ENCODE data around the gene TENM3.

Gene TENM3

DNA sequence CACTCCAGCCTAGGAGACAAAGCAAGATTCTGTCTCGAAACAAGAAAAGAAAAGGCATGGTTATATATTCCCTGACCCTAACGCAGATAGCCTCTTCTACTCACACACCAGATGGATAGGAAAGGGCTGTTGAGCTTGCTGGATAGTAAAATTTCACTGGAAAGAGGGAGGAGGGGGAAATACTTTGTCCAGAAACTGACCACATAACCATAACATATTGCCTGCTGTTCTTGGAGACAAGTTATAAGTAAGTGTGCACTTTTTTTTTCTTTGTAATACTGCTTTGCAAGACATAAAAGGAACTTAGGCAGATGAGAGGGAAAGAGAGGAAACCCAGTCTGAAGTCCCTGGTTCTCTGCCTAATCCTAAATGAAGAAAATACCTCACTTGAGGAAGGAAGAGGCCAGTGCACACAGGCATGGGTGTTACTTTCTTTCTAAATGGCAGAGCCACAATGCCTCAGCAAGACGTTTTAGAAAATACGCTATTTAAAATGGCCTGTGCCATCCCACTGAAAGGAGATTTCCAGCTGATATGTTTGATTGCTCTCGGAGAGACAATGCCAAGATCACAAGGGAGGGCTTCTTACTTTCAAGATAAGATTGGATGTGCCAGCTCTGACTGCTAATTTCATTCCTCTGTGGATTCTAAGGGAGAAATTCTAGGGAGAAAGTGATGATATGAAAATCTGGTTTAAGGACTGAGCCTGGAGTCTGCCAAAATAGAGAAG, 533.3 kb downstream of the TENM3 start:
- H3K4me3 ChIP-seq (ENCODE audit: low read depth in 1 of 5, low read length in 5 of 5), result no peak overlapping the region
- H3K9ac ChIP-seq (ENCODE audit: low read length in 5 of 5), result no peak overlapping the region
- H3K4me1 ChIP-seq (ENCODE audit: control insufficient read depth in 5 of 5, insufficient read depth in 5 of 5, low read length in 5 of 5), result no peaks in the 10 kb centered on the region
- H3K9me3 ChIP-seq (ENCODE audit: control insufficient read depth in 5 of 5, low read length in 5 of 5), result no peaks in the 10 kb centered on the region
- H3K27ac ChIP-seq (ENCODE audit: low read depth, low read length), result no peak overlapping the region
- no peaks in the 10 kb centered on the region for H3K27me3 ChIP-seq (ENCODE audit: control insufficient read depth in 5 of 5, insufficient read depth in 4 of 5, low read length in 5 of 5)
- peaks cover 5 to 21% (median 10%) of the 10 kb centered on the region in 5 donors for H3K36me3 ChIP-seq (ENCODE audit: control insufficient read depth in 5 of 5, insufficient read depth in 5 of 5, low read length in 5 of 5)

GRCh38 chr4:182778222-182778982, 535.2 kb downstream of the TENM3 start:
- H3K27me3 ChIP-seq (ENCODE audit: control insufficient read depth in 5 of 5, insufficient read depth in 4 of 5, low read length in 5 of 5), result no peaks in the 10 kb centered on the region
- H3K27ac ChIP-seq (ENCODE audit: low read depth, low read length), result no peak overlapping the region
- no peak overlapping the region for H3K9ac ChIP-seq (ENCODE audit: low read length in 5 of 5)
- H3K4me1 ChIP-seq (ENCODE audit: control insufficient read depth in 5 of 5, insufficient read depth in 5 of 5, low read length in 5 of 5), result no peaks in the 10 kb centered on the region
- H3K4me3 ChIP-seq (ENCODE audit: low read depth in 1 of 5, low read length in 5 of 5), result no peak overlapping the region
- H3K9me3 ChIP-seq (ENCODE audit: control insufficient read depth in 5 of 5, low read length in 5 of 5), result no peaks in the 10 kb centered on the region
- peaks cover 5 to 17% (median 9%) of the 10 kb centered on the region in 5 donors for H3K36me3 ChIP-seq (ENCODE audit: control insufficient read depth in 5 of 5, insufficient read depth in 5 of 5, low read length in 5 of 5)

DNA sequence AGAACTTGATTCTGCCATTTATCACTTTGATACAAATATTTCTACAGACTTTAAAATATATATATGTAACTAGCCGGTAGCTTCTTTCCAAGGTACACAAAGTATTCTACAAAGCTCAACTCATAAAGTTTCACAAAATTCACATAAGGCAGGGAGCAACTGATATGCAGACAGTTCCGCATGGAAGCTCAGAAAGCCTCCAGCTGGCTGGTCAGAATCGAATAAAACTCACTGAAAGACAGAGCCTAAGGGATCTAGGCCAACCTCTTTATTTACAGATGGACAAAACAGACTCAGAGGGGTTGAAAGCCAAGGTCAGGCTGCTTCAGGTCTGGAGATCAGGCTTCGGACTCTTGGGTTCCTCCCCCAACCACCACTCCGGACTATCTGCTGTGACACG, 543.8 kb downstream of the TENM3 start:
- H3K9me3 ChIP-seq (ENCODE audit: control insufficient read depth in 5 of 5, low read length in 5 of 5), result no peaks in the 10 kb centered on the region
- peaks cover 4 to 20% (median 10%) of the 10 kb centered on the region in 5 donors for H3K36me3 ChIP-seq (ENCODE audit: control insufficient read depth in 5 of 5, insufficient read depth in 5 of 5, low read length in 5 of 5)
- H3K9ac ChIP-seq (ENCODE audit: low read length in 5 of 5), result no peak overlapping the region
- H3K27ac ChIP-seq (ENCODE audit: low read depth, low read length), result no peak overlapping the region
- no peaks in the 10 kb centered on the region for H3K4me1 ChIP-seq (ENCODE audit: control insufficient read depth in 5 of 5, insufficient read depth in 5 of 5, low read length in 5 of 5)
- no peak overlapping the region for H3K4me3 ChIP-seq (ENCODE audit: low read depth in 1 of 5, low read length in 5 of 5)
- H3K27me3 ChIP-seq (ENCODE audit: control insufficient read depth in 5 of 5, insufficient read depth in 4 of 5, low read length in 5 of 5), result no peaks in the 10 kb centered on the region

DNA sequence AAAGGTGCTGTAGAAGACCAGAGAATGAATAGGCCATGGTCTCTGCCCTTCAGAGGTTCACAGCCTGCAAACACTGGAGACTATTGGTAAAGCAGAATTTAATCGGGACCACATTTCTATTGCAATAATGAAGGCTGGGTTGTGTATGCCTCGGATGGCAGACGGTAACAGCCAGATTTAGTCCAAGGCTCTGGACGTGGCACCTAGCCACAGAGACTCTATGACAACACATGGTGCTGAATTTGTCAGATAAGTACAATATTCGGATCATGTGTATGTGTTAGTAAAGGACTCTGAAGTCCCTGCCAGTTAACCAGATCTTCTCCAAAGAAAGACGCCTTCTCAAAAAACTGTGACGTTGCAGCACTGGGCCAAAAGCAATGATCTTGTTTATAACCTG, 545.0 kb downstream of the TENM3 start:
- Histone ChIP-seq H3K27ac (ENCODE audit: low read depth, low read length) (no peak overlapping the region), H3K9ac (ENCODE audit: low read length in 5 of 5) (no peak overlapping the region), H3K4me3 (ENCODE audit: low read depth in 1 of 5, low read length in 5 of 5) (no peak overlapping the region), H3K36me3 (ENCODE audit: control insufficient read depth in 5 of 5, insufficient read depth in 5 of 5, low read length in 5 of 5) (peaks cover 4 to 32% (median 15%) of the 10 kb centered on the region in 5 donors), H3K4me1 (ENCODE audit: control insufficient read depth in 5 of 5, insufficient read depth in 5 of 5, low read length in 5 of 5) (no peaks in the 10 kb centered on the region), H3K9me3 (ENCODE audit: control insufficient read depth in 5 of 5, low read length in 5 of 5) (no peaks in the 10 kb centered on the region), H3K27me3 (ENCODE audit: control insufficient read depth in 5 of 5, insufficient read depth in 4 of 5, low read length in 5 of 5) (no peaks in the 10 kb centered on the region)

GRCh38 chr4:182789529-182789928, 546.3 kb downstream of the TENM3 start:
- Histone ChIP-seq H3K27ac (ENCODE audit: low read depth, low read length) (no peak overlapping the region), H3K4me1 (ENCODE audit: control insufficient read depth in 5 of 5, insufficient read depth in 5 of 5, low read length in 5 of 5) (no peaks in the 10 kb centered on the region), H3K4me3 (ENCODE audit: low read depth in 1 of 5, low read length in 5 of 5) (no peak overlapping the region), H3K36me3 (ENCODE audit: control insufficient read depth in 5 of 5, insufficient read depth in 5 of 5, low read length in 5 of 5) (peaks cover 4 to 42% (median 22%) of the 10 kb centered on the region in 5 donors), H3K9ac (ENCODE audit: low read length in 5 of 5) (no peak overlapping the region), H3K27me3 (ENCODE audit: control insufficient read depth in 5 of 5, insufficient read depth in 4 of 5, low read length in 5 of 5) (no peaks in the 10 kb centered on the region), H3K9me3 (ENCODE audit: control insufficient read depth in 5 of 5, low read length in 5 of 5) (no peaks in the 10 kb centered on the region)

DNA sequence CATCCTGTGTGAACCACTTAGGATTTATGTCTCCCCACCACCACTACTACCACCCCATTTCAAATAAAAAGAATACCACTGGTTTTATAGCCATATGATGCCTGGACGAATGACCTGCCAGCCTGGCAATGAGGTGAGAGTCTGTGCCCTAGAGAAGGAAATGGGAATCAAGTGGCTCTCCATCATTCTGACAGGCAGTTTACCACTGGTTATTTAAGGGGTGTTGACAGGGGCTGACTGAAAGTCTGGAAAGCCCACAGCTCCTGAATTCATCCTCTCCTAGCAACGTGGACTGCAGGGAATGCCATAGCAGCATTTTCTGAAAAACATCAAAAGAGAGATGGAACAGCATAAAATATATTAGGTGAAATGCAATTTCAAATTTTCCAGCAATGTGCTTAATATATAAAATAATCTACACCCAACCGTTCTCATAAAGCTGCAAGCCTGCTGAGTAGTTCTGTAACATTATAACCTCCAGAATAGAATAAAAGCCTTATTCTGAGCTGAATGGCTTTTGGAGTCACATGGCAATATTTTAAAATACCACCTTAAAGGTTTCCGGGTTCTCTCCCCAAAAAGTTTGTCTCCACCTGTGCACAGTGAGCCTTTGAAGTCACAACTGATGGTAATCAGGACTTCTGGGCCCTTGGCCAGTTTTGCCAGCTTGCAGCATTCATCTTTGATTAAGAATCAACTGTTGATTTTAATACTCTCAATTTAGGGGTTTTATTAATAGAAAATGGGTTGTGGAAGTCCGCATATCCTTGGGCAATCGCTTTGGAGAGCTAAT, 552.4 kb downstream of the TENM3 start:
- H3K4me3 ChIP-seq (ENCODE audit: low read depth in 1 of 5, low read length in 5 of 5), result no peak overlapping the region
- H3K4me1 ChIP-seq (ENCODE audit: control insufficient read depth in 5 of 5, insufficient read depth in 5 of 5, low read length in 5 of 5), result no peaks in the 10 kb centered on the region
- peaks cover 3 to 45% (median 16%) of the 10 kb centered on the region in 5 donors for H3K36me3 ChIP-seq (ENCODE audit: control insufficient read depth in 5 of 5, insufficient read depth in 5 of 5, low read length in 5 of 5)
- no peak overlapping the region for H3K9ac ChIP-seq (ENCODE audit: low read length in 5 of 5)
- H3K9me3 ChIP-seq (ENCODE audit: control insufficient read depth in 5 of 5, low read length in 5 of 5), result peaks cover 0 to 4% (median 0%) of the 10 kb centered on the region in 5 donors
- H3K27ac ChIP-seq (ENCODE audit: low read depth, low read length), result no peak overlapping the region
- no peaks in the 10 kb centered on the region for H3K27me3 ChIP-seq (ENCODE audit: control insufficient read depth in 5 of 5, insufficient read depth in 4 of 5, low read length in 5 of 5)

GRCh38 chr4:182799515-182800215, 556.5 kb downstream of the TENM3 start:
- peaks cover 0 to 4% (median 0%) of the 10 kb centered on the region in 5 donors for H3K9me3 ChIP-seq (ENCODE audit: control insufficient read depth in 5 of 5, low read length in 5 of 5)
- peaks cover 0 to 16% (median 4%) of the 10 kb centered on the region in 5 donors for H3K36me3 ChIP-seq (ENCODE audit: control insufficient read depth in 5 of 5, insufficient read depth in 5 of 5, low read length in 5 of 5)
- H3K27ac ChIP-seq (ENCODE audit: low read depth, low read length), result no peak overlapping the region
- no peaks in the 10 kb centered on the region for H3K27me3 ChIP-seq (ENCODE audit: control insufficient read depth in 5 of 5, insufficient read depth in 4 of 5, low read length in 5 of 5)
- no peak overlapping the region for H3K9ac ChIP-seq (ENCODE audit: low read length in 5 of 5)
- H3K4me1 ChIP-seq (ENCODE audit: control insufficient read depth in 5 of 5, insufficient read depth in 5 of 5, low read length in 5 of 5), result no peaks in the 10 kb centered on the region
- H3K4me3 ChIP-seq (ENCODE audit: low read depth in 1 of 5, low read length in 5 of 5), result no peak overlapping the region

- Histone ChIP-seq H3K4me1 (ENCODE audit: control insufficient read depth in 5 of 5, insufficient read depth in 5 of 5, low read length in 5 of 5) (no peaks in the 10 kb centered on the region), H3K27me3 (ENCODE audit: control insufficient read depth in 5 of 5, insufficient read depth in 4 of 5, low read length in 5 of 5) (no peaks in the 10 kb centered on the region), H3K27ac (ENCODE audit: low read depth, low read length) (no peak overlapping the region), H3K36me3 (ENCODE audit: control insufficient read depth in 5 of 5, insufficient read depth in 5 of 5, low read length in 5 of 5) (peaks cover 0 to 16% (median 4%) of the 10 kb centered on the region in 5 donors), H3K9ac (ENCODE audit: low read length in 5 of 5) (no peak overlapping the region), H3K4me3 (ENCODE audit: low read depth in 1 of 5, low read length in 5 of 5) (no peak overlapping the region), H3K9me3 (ENCODE audit: control insufficient read depth in 5 of 5, low read length in 5 of 5) (peaks cover 0 to 4% (median 0%) of the 10 kb centered on the region in 5 donors)
Measured at GRCh38 chr4:182800216-182800515, 557.0 kb downstream of the TENM3 start.

- no peak overlapping the region for H3K9ac ChIP-seq (ENCODE audit: low read length in 5 of 5)
- H3K27ac ChIP-seq (ENCODE audit: low read depth, low read length), result no peak overlapping the region
- peaks cover 0 to 16% (median 4%) of the 10 kb centered on the region in 5 donors for H3K36me3 ChIP-seq (ENCODE audit: control insufficient read depth in 5 of 5, insufficient read depth in 5 of 5, low read length in 5 of 5)
- peaks cover 0 to 7% (median 5%) of the 10 kb centered on the region in 5 donors for H3K4me1 ChIP-seq (ENCODE audit: control insufficient read depth in 5 of 5, insufficient read depth in 5 of 5, low read length in 5 of 5)
- no peak overlapping the region for H3K4me3 ChIP-seq (ENCODE audit: low read depth in 1 of 5, low read length in 5 of 5)
- H3K9me3 ChIP-seq (ENCODE audit: control insufficient read depth in 5 of 5, low read length in 5 of 5), result peaks cover 0 to 4% (median 0%) of the 10 kb centered on the region in 5 donors
- H3K27me3 ChIP-seq (ENCODE audit: control insufficient read depth in 5 of 5, insufficient read depth in 4 of 5, low read length in 5 of 5), result peaks cover 0 to 3% (median 0%) of the 10 kb centered on the region in 5 donors
Measured at GRCh38 chr4:182801636-182802035, 558.4 kb downstream of the TENM3 start.
